CD4-positive, alpha-beta T cell treated with Interleukin-17A for 1 hour (primary cell): Measurements from ENCODE around the gene ZNF532.

Experiments used
- DNase-seq: peaks from one replicate; pipeline ENCODE4 v3.0.0-alpha.2; 2020

The ZNF532 gene

GRCh38 chr18:58951986-58952702 lies 87.5 kb downstream of the ZNF532 start:
- DNase-seq: no peak

DNA sequence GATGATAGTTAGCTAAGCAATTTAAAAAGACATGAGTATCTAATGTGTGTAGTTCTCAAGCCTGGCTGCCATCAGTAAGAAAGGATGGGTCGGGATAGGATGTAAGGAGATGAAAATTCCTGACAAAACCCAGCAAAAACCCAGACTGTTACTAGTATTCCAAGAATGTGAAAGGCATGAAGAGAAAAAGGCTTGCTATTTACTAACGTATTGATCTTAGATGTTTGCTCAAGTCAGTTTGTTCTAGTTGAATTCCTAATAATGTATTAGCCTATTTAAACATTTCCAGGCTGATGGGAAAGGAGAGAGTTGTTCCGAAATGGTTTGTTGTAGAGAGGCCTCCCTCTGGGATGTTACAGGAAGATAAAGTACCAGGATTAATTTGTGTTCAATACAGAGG lies 88.2 kb downstream of the ZNF532 start:
- DNase-seq: no peak

- no peak for DNase-seq
Measured at GRCh38 chr18:58953627-58954026, 89.0 kb downstream of the ZNF532 start.

DNA sequence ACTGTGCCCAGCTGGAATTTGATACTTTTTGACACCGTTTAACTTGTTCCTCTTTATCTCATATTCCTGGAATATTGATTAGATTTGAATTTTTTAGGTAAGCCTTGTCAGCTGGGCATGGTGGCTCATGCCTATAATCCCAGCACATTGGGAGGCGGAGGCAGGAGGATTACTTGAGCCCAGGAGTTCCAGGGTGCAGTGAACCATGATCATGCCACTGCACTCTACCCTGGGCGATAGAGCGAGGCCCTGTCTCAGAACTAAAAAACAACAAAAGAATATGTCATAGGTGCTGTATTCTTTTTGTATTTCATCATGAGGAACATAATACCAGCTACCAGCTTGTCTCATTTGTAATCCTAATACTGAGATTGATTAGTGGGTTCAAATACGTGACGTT lies 90.3 kb downstream of the ZNF532 start:
- DNase-seq: no peak

GRCh38 chr18:58955738-58956137 lies 91.1 kb downstream of the ZNF532 start:
- no peak for DNase-seq

DNA sequence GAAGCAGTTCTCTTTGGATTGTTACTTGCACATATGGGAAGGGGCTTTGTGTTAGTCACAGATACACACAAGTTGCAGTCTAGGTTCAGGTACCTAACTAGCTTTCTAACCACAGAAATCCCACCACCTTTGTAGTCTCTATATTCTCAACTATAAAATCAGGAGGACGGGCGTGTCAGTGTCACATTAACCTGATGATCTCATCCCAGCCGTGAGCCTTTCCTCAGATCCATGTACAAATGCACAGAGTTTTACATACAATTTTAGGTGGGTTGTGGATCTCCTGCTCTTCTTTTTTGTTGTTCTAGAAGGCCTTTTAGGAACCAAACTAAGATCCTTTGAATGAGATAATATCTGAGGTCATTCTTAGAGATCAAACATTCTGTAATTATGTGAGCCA lies 94.0 kb downstream of the ZNF532 start:
- no peak for DNase-seq

GRCh38 chr18:58960508-58960907 lies 95.8 kb downstream of the ZNF532 start:
- no peak for DNase-seq

- no peak for DNase-seq
Measured at GRCh38 chr18:58960946-58961722, 96.5 kb downstream of the ZNF532 start.

GRCh38 chr18:58962336-58962735 lies 97.7 kb downstream of the ZNF532 start:
- DNase-seq: no peak

GRCh38 chr18:58965291-58966004 lies 100.8 kb downstream of the ZNF532 start:
- no peak for DNase-seq

- no peak for DNase-seq
Measured at GRCh38 chr18:58966005-58966677, 101.5 kb downstream of the ZNF532 start.

GRCh38 chr18:58966704-58967103 lies 102.0 kb downstream of the ZNF532 start:
- no peak for DNase-seq

- DNase-seq: no peak
Measured at GRCh38 chr18:58967751-58968254, 103.1 kb downstream of the ZNF532 start.

DNA sequence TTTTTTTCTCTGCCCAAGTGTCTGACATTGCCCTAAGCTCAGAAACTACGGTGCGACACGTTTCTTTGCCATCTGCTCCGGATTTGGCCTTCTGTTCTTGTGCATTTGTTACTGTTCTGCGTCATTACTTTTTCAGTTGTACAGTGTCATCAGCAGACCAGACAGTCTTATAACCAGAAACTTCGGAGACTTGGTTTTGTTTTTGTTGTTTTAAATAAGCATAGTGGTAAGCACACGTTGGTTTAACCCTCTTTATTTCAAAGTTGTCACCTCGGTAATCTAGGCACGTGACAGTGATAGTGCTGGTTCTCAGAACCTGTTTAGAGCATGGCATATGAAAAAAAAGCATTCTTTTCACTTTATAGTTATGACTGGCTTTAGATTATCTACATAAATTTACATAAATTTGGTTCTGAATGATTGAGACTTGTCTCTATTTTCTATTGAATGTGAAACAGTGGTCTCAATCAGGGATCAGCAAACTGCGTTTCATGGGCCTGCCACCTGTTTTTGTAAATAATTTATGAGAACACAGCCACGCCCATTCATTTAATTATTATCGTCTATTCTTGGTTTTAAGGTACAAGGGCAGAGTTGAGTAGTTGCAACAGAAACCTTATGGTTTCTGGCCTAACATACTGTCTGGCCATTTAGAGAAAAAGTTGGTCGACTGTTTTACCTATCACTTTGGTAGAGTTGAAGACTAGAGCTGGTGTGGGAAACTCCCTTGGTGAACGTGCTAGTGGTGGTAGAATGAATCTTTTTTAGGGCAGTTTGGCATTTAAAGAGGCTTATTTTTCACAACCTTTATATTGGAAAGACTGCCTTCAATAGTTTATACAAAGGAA lies 106.5 kb downstream of the ZNF532 start:
- DNase-seq: no peak

- DNase-seq: no peak
Measured at GRCh38 chr18:58975296-58975695, 110.6 kb downstream of the ZNF532 start.

DNA sequence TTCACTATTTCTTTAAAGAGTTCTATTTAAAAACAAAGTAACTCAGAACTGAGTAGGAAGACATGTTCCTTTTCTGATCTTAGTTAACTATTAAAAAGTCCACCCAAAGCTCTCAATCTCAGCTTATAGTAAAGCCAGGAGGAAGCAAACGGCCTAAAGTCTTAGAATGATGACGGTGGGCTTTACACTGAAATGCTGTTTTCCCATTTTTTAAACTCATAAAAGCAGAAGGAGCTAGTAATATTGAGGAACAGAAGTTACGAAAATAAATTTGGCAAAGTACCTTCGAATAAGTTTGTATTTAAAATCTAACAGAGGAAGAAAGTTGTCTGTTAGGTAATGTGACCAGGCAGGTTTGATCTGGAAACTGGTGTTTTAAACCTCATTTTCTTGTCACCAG lies 111.1 kb downstream of the ZNF532 start:
- DNase-seq: no peak

GRCh38 chr18:58977223-58977622 lies 112.5 kb downstream of the ZNF532 start:
- DNase-seq: no peak

- no peak for DNase-seq
Measured at GRCh38 chr18:58977801-58978200, 113.1 kb downstream of the ZNF532 start.

DNA sequence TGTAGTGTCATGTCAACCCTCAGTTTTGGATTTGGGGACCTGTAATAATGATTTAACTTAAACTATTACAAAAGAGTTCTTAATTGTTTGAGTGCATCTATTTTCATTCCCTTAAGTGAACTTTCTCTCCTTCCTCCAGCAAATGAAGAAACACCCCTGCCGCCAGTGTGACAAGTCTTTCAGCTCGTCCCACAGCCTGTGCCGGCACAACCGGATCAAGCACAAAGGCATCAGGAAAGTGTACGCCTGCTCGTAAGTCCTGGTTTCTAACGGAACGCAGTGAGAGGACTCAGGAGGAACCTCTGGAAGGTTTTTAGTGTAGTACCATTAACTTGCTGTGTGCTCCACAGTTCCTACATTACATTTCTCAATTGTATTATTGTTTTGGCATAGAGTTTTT lies 114.2 kb downstream of the ZNF532 start:
- DNase-seq: no peak

GRCh38 chr18:58979615-58980014 lies 114.9 kb downstream of the ZNF532 start:
- DNase-seq: no peak

GRCh38 chr18:58980991-58981390 lies 116.3 kb downstream of the ZNF532 start:
- DNase-seq: no peak
